ENCODE data around the gene MARF1.
"Not testable (repeated sequence)": the region's sequence is repeated elsewhere in the genome, so short reads cannot be mapped to it uniquely, and the experiment has no call there.

The MARF1 gene

DNA sequence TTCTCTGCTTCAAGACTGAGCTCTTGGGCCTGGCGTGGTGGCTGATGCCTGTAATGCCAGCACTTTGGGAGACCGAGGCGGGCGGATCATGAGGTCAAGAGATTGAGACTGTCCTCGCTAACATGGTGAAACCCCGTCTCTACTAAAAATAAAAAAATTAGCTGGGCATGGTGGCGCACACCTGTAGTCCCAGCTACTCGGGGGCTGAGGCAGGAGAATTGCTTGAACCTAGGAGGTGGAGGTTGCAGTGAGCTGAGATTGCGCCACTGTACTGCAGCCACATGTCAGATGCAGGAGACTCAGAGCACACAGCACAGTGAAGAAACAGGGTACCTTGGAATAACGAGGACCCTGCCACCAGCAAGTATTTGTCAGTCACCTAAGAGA lies 29.2 kb upstream of the MARF1 start:
- no CpG with 5 or more reads among the region's 10 CpGs for WGBS (ENCODE audit: extremely low coverage, insufficient coverage, insufficient read length)
- H3K4ac ChIP-seq (ENCODE audit: low read depth, low read length); H3K79me1 ChIP-seq (ENCODE audit: low read length): not testable (repeated sequence)

DNA sequence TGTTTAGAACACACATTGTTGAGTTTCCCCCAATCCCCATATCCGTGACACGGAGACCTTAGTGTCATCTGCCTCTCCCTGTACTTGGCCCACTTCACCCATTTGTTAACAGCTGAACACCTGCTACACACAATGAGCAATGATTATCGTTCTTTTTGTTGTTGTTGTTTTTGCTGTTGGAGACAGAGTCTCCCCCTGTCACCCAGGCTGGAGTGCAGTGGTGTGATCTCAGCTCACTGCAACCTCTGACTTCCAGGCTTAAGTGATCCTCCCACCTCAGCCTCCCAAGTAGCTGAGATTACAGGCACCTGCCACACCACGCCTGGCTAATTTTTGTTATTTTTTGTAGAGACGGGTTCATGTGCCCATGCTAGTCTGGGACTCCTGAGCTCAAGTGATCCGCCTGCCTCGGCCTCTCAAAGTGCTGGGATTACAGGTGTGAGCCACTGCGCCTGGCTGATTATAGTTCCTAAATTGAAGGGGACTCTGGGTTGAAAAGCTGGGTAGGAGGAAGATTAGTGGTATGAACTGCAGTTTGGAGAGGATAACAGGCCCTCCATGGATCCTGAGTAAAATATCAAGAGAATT lies 28.7 kb upstream of the MARF1 start:
- Histone ChIP-seq H3K27me3 (ENCODE audit: insufficient read depth, low read length) (no peaks in the 10 kb centered on the region), H2AK5ac (ENCODE audit: low read length) (no peak overlapping the region), H3K79me1 (ENCODE audit: low read length) (no peaks in the 10 kb centered on the region), H4K12ac (ENCODE audit: low read depth, low read length) (no peak overlapping the region), H2BK5ac (ENCODE audit: low read depth, low read length, poor library complexity) (no peak overlapping the region), H3K4me1 (ENCODE audit: control insufficient read depth in 1 of 2, insufficient read depth in 2 of 2, low read length in 2 of 2) (no peaks in the 10 kb centered on the region), H3K14ac (ENCODE audit: low read length) (no peak overlapping the region), H4K91ac (ENCODE audit: low read depth, low read length) (no peak overlapping the region), H2AFZ (ENCODE audit: insufficient read depth, low read length, poor library complexity) (no peak overlapping the region), H4K8ac (ENCODE audit: low read depth, low read length) (no peak overlapping the region), H3K9ac (ENCODE audit: low read length) (no peak overlapping the region), H2BK120ac (ENCODE audit: insufficient read depth, low read length, poor library complexity) (no peak overlapping the region), H2BK12ac (ENCODE audit: low read length) (no peak overlapping the region), H3K18ac (ENCODE audit: low read length) (no peak overlapping the region), H3K27ac (ENCODE audit: low read depth, low read length) (no peak overlapping the region), H3K4ac (ENCODE audit: low read depth, low read length) (no peak overlapping the region), H3K4me2 (ENCODE audit: low read length) (no peak overlapping the region), H3K79me2 (ENCODE audit: control insufficient read depth, insufficient read depth, low read length, poor library complexity) (no peaks in the 10 kb centered on the region), H3K4me3 (ENCODE audit: low read depth, low read length) (no peak overlapping the region), H3K23ac (ENCODE audit: low read length) (no peak overlapping the region), H3K36me3 (ENCODE audit: control insufficient read depth in 1 of 2, insufficient read depth in 2 of 2, low read length in 2 of 2) (peaks cover 27 to 38% of the 10 kb centered on the region in 2 experiments), H3K9me3 (ENCODE audit: insufficient read depth, low read depth, low read length) (no peaks in the 10 kb centered on the region)
- no CpG with 5 or more reads among the region's 8 CpGs for WGBS (ENCODE audit: extremely low coverage, insufficient coverage, insufficient read length)
- no peak for DNase-seq

More for the DNA sequence above, 29.2 kb upstream of the MARF1 start:
- not testable (repeated sequence) for H3K18ac ChIP-seq (ENCODE audit: low read length); H3K9me3 ChIP-seq (ENCODE audit: insufficient read depth, low read depth, low read length); H4K91ac ChIP-seq (ENCODE audit: low read depth, low read length); H4K8ac ChIP-seq (ENCODE audit: low read depth, low read length); H3K4me3 ChIP-seq (ENCODE audit: low read depth, low read length); H3K14ac ChIP-seq (ENCODE audit: low read length); H3K27ac ChIP-seq (ENCODE audit: low read depth, low read length); H2BK120ac ChIP-seq (ENCODE audit: insufficient read depth, low read length, poor library complexity); H3K4me1 ChIP-seq (ENCODE audit: control insufficient read depth in 1 of 2, insufficient read depth in 2 of 2, low read length in 2 of 2); H2BK12ac ChIP-seq (ENCODE audit: low read length); H3K9ac ChIP-seq (ENCODE audit: low read length); H3K79me2 ChIP-seq (ENCODE audit: control insufficient read depth, insufficient read depth, low read length, poor library complexity); H2AK5ac ChIP-seq (ENCODE audit: low read length); H2BK5ac ChIP-seq (ENCODE audit: low read depth, low read length, poor library complexity); H3K4me2 ChIP-seq (ENCODE audit: low read length); H4K12ac ChIP-seq (ENCODE audit: low read depth, low read length); H3K27me3 ChIP-seq (ENCODE audit: insufficient read depth, low read length); H3K23ac ChIP-seq (ENCODE audit: low read length); H2AFZ ChIP-seq (ENCODE audit: insufficient read depth, low read length, poor library complexity)
- DNase-seq = peak in 1 of 2 donors; percentile 18
- peaks cover 25 to 37% of the 10 kb centered on the region in 2 experiments for H3K36me3 ChIP-seq (ENCODE audit: control insufficient read depth in 1 of 2, insufficient read depth in 2 of 2, low read length in 2 of 2)

DNA sequence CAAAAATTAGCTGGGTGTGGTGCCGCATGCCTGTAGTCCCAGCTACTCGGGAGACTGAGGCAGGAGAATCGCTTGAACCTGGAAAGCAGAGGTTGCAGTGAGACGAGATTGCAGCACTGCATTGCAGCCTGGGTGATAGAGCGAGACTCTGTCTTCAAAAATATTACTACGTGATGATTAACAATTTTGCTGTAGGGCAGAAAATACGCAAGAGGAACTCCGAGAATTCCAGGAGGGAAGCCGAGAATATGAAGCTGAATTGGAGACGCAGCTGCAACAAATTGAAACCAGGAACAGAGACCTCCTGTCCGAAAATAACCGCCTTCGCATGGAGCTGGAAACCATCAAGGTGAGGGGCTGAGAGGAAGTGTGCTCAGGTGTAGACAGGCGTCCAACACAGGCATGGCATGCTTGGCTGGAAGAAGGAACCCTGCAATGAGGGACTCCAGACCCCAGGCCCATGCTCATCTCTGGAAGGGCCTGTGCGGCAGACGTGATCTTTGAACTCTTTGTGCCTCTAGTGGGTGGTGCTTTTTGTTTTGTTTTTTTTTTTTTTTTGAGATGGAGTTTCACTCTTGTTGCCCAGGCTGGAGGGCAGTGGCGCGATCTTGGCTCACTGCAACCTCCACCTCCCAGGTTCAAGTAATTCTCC lies 24.3 kb upstream of the MARF1 start:
- no peak overlapping the region for H4K12ac ChIP-seq (ENCODE audit: low read depth, low read length)
- no peak overlapping the region for H3K4me3 ChIP-seq (ENCODE audit: low read depth, low read length)
- H3K4me1 ChIP-seq (ENCODE audit: control insufficient read depth in 1 of 2, insufficient read depth in 2 of 2, low read length in 2 of 2) = no peaks in the 10 kb centered on the region
- H3K4ac ChIP-seq (ENCODE audit: low read depth, low read length) = no peak overlapping the region
- H3K4me2 ChIP-seq (ENCODE audit: low read length) = no peak overlapping the region
- no peak overlapping the region for H2BK12ac ChIP-seq (ENCODE audit: low read length)
- no peaks in the 10 kb centered on the region for H3K27me3 ChIP-seq (ENCODE audit: insufficient read depth, low read length)
- H3K23ac ChIP-seq (ENCODE audit: low read length) = no peak overlapping the region
- peaks cover 31 to 42% of the 10 kb centered on the region in 2 experiments for H3K36me3 ChIP-seq (ENCODE audit: control insufficient read depth in 1 of 2, insufficient read depth in 2 of 2, low read length in 2 of 2)
- DNase-seq = peak; percentile 49 to 93
- H3K79me1 ChIP-seq (ENCODE audit: low read length) = no peaks in the 10 kb centered on the region
- no CpG with 5 or more reads among the region's 18 CpGs for WGBS (ENCODE audit: extremely low coverage, insufficient coverage, insufficient read length)
- no peaks in the 10 kb centered on the region for H3K79me2 ChIP-seq (ENCODE audit: control insufficient read depth, insufficient read depth, low read length, poor library complexity)
- H3K9ac ChIP-seq (ENCODE audit: low read length) = no peak overlapping the region
- H3K18ac ChIP-seq (ENCODE audit: low read length) = no peak overlapping the region
- no peak overlapping the region for H4K91ac ChIP-seq (ENCODE audit: low read depth, low read length)
- H3K27ac ChIP-seq (ENCODE audit: low read depth, low read length) = no peak overlapping the region
- no peak overlapping the region for H3K14ac ChIP-seq (ENCODE audit: low read length)
- H2BK5ac ChIP-seq (ENCODE audit: low read depth, low read length, poor library complexity) = no peak overlapping the region
- no peaks in the 10 kb centered on the region for H3K9me3 ChIP-seq (ENCODE audit: insufficient read depth, low read depth, low read length)
- no peak overlapping the region for H4K8ac ChIP-seq (ENCODE audit: low read depth, low read length)
- no peak overlapping the region for H2BK120ac ChIP-seq (ENCODE audit: insufficient read depth, low read length, poor library complexity)
- H2AK5ac ChIP-seq (ENCODE audit: low read length) = no peak overlapping the region
- H2AFZ ChIP-seq (ENCODE audit: insufficient read depth, low read length, poor library complexity) = no peak overlapping the region

DNA sequence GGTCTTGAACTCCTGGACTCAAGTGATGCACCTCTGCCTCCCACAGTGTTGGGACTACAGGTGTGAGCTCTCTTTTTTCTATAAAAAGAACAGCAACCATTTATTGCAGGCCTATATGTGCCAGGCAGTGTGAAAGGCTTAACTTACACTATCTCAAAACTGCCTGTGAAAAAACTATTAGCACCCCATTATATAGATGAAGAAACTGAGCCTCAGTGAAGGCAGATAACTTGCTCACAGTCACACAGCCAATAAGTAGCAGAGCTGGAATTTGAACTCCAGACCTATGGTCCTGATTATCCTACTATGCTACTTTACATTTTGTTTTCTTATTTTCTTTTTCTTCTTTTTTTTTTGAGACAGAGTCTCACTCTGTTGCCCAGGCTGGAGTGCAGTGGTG lies 22.2 kb upstream of the MARF1 start:
- Histone ChIP-seq H3K9ac (ENCODE audit: low read length) (no peak overlapping the region), H4K8ac (ENCODE audit: low read depth, low read length) (no peak overlapping the region), H2BK5ac (ENCODE audit: low read depth, low read length, poor library complexity) (no peak overlapping the region), H3K27ac (ENCODE audit: low read depth, low read length) (no peak overlapping the region), H3K27me3 (ENCODE audit: insufficient read depth, low read length) (no peaks in the 10 kb centered on the region), H3K4me2 (ENCODE audit: low read length) (no peak overlapping the region), H3K14ac (ENCODE audit: low read length) (no peak overlapping the region), H3K36me3 (ENCODE audit: control insufficient read depth in 1 of 2, insufficient read depth in 2 of 2, low read length in 2 of 2) (peaks cover 31 to 38% of the 10 kb centered on the region in 2 experiments), H3K4ac (ENCODE audit: low read depth, low read length) (no peak overlapping the region), H3K23ac (ENCODE audit: low read length) (no peak overlapping the region), H3K18ac (ENCODE audit: low read length) (no peak overlapping the region), H3K79me2 (ENCODE audit: control insufficient read depth, insufficient read depth, low read length, poor library complexity) (no peaks in the 10 kb centered on the region), H2AFZ (ENCODE audit: insufficient read depth, low read length, poor library complexity) (no peak overlapping the region), H3K79me1 (ENCODE audit: low read length) (no peaks in the 10 kb centered on the region), H3K9me3 (ENCODE audit: insufficient read depth, low read depth, low read length) (no peaks in the 10 kb centered on the region), H4K12ac (ENCODE audit: low read depth, low read length) (no peak overlapping the region), H2BK12ac (ENCODE audit: low read length) (no peak overlapping the region), H3K4me3 (ENCODE audit: low read depth, low read length) (no peak overlapping the region), H4K91ac (ENCODE audit: low read depth, low read length) (no peak overlapping the region), H2BK120ac (ENCODE audit: insufficient read depth, low read length, poor library complexity) (no peak overlapping the region), H3K4me1 (ENCODE audit: control insufficient read depth in 1 of 2, insufficient read depth in 2 of 2, low read length in 2 of 2) (no peaks in the 10 kb centered on the region), H2AK5ac (ENCODE audit: low read length) (no peak overlapping the region)
- no peak for DNase-seq

Measured in trophoblast cell (in vitro differentiated cells and primary cell).